ENCODE data around the gene SNRNP40. TPM values are rescaled to one million over a fixed set of nuclear protein-coding genes. Genes with fewer than 3 reads are reported as not detected.

The SNRNP40 gene
- total RNA-seq, 4 donors from 2014 or later = 24.3 to 54.7 (median 51.3) TPM

GRCh38 chr1:31318146-31318545 lies 21.6 kb upstream of the SNRNP40 start:
- H3K27ac ChIP-seq = no peak overlapping the region
- no peaks in the 10 kb centered on the region for H3K4me1 ChIP-seq
- WGBS, 2 donors = 67 to 68% methylated on average over 1 of the region's 1 CpG
- no peak for DNase-seq
- intact Hi-C loops (cut with DNase I) = no loop called here
- no peak overlapping the region for H3K4me3 ChIP-seq
- peaks cover 0 to 94% (median 9%) of the 10 kb centered on the region in 3 donors for H3K36me3 ChIP-seq
- no peaks in the 10 kb centered on the region for H3K9me3 ChIP-seq
- H3K27me3 ChIP-seq = no peaks in the 10 kb centered on the region
- TF ChIP-seq POLR2A (IDR thresholded peaks at IDR 0.05) (no peak), CTCF (IDR thresholded peaks at IDR 0.05) (no peak)

DNA sequence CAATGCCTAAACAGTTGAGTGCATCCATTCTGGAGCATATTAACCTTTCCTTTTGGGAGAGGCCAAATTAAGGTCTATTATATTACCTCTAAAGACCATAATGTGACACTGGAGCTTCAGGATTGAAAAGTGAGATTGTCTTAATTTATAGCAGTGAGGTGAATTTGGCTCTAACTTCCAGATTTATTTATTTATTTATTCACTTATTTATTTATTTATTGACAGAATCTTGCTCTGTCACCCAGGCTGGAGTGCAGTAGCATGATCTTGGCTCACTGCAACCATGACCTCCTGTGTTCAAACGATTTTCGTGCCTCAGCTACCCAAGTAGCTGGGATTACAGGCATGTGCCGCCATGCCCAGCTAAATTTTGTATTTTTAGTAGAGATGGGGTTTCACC lies 19.3 kb upstream of the SNRNP40 start:
- H3K27me3 ChIP-seq = no peaks in the 10 kb centered on the region
- intact Hi-C loops (cut with DNase I) = no loop called here
- H3K27ac ChIP-seq = no peak overlapping the region
- TF ChIP-seq CTCF (IDR thresholded peaks at IDR 0.05) (no peak), POLR2A (IDR thresholded peaks at IDR 0.05) (no peak)
- H3K4me1 ChIP-seq = no peaks in the 10 kb centered on the region
- no peak overlapping the region for H3K4me3 ChIP-seq
- DNase-seq = no peak
- peaks cover 0 to 100% (median 19%) of the 10 kb centered on the region in 3 donors for H3K36me3 ChIP-seq
- H3K9me3 ChIP-seq = no peaks in the 10 kb centered on the region
- 92 to 95% methylated on average over 3 of the region's 3 CpGs for WGBS, 2 donors

- Histone ChIP-seq H3K4me3 (no peak overlapping the region), H3K27me3 (no peaks in the 10 kb centered on the region), H3K27ac (no peak overlapping the region), H3K36me3 (peaks cover 0 to 54% (median 11%) of the 10 kb centered on the region in 3 donors), H3K4me1 (peaks cover 0 to 4% (median 0%) of the 10 kb centered on the region in 3 donors), H3K9me3 (no peaks in the 10 kb centered on the region)
- intact Hi-C loops (cut with DNase I) = no loop called here
- no peak for DNase-seq
- TF ChIP-seq CTCF (IDR thresholded peaks at IDR 0.05) = no peak
- no peak for TF ChIP-seq POLR2A (IDR thresholded peaks at IDR 0.05)
- 64 to 77% methylated on average over 4 of the region's 4 CpGs for WGBS, 2 donors
Observed at GRCh38 chr1:31310198-31310597, 13.6 kb upstream of the SNRNP40 start.

GRCh38 chr1:31308036-31308435 lies 11.4 kb upstream of the SNRNP40 start:
- intact Hi-C loops (cut with DNase I) = no loop called here
- Histone ChIP-seq H3K36me3 (peaks cover 0 to 32% (median 11%) of the 10 kb centered on the region in 3 donors), H3K27me3 (no peaks in the 10 kb centered on the region), H3K9me3 (no peaks in the 10 kb centered on the region), H3K27ac (no peak overlapping the region), H3K4me3 (no peak overlapping the region), H3K4me1 (peaks cover 0 to 4% (median 0%) of the 10 kb centered on the region in 3 donors)
- TF ChIP-seq POLR2A (IDR thresholded peaks at IDR 0.05) (no peak), CTCF (IDR thresholded peaks at IDR 0.05) (no peak)
- no peak for DNase-seq
- WGBS, 2 donors = 29 to 32% methylated on average over 1 of the region's 1 CpG

DNA sequence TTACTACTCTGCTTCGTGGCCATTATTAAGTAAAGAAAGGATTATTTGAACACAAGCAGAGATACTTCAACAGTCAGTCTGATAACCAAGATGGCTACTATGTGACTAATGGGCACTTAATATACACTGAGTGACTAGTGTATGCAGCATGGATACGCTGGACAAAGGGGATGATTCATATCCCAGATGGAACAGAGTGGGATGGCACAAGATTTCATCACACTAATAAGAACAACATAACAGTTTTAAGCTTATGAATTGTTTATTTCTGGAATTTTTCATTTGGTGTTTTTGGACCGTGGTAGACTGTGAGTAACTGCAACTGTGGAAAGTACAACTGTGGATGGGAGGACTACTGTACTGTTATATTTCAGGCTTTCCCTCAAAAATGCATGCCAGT lies 9.7 kb upstream of the SNRNP40 start:
- H3K27ac ChIP-seq = peak overlapping the region in 1 of 4 donors; percentile 7
- DNase-seq = no peak
- intact Hi-C loops (cut with DNase I) = no loop called here
- no peaks in the 10 kb centered on the region for H3K9me3 ChIP-seq
- H3K36me3 ChIP-seq = peaks cover 0 to 15% (median 5%) of the 10 kb centered on the region in 3 donors
- H3K27me3 ChIP-seq = no peaks in the 10 kb centered on the region
- H3K4me1 ChIP-seq = peaks cover 0 to 4% (median 0%) of the 10 kb centered on the region in 3 donors
- 54 to 62% methylated on average over 3 of the region's 3 CpGs for WGBS, 2 donors
- H3K4me3 ChIP-seq = no peak overlapping the region
- no peak for TF ChIP-seq POLR2A (IDR thresholded peaks at IDR 0.05)
- no peak for TF ChIP-seq CTCF (IDR thresholded peaks at IDR 0.05)
